GM12878 (cell line): ENCODE measurements around the gene NCF2. TPM values are rescaled to one million over a fixed set of nuclear protein-coding genes. Genes with fewer than 3 reads are reported as not detected.

Experiments
- ATAC-seq: fragments of 200-7000 bp; cut with Tn5 transposase; 3 replicates; pipeline ENCODE4 v1.9.1; 2020; ENCODE audit warnings: mild to moderate bottlenecking, moderate library complexity
- BruUV-seq: library from RNA; stranded (reverse); fragments of 400-500 nt; replicated peaks from 2 replicates; lab custom pipeline; 2021; lab: Mats Ljungman, UMichigan
- CTCF ChIA-PET: fragments of 300-600 bp; sonication (Branson Sonifier 250); formaldehyde crosslinking; extraction: SDS; loops from one replicate; lab custom pipeline; 2021; ENCODE audit warnings: inconsistent platforms; lab: Yijun Ruan, JAX
- POLR2A ChIA-PET: fragments of 350-600 bp; formaldehyde crosslinking; extraction: SDS; loops from one replicate; lab custom pipeline; 2021; ENCODE audit warnings: inconsistent platforms; lab: Charles Lee
- RAD21 ChIA-PET: fragments of 300-600 bp; sonication (Branson Sonifier 250); formaldehyde crosslinking; loops from one replicate; lab custom pipeline; 2023; ENCODE audit warnings: antibody characterized with exemption; ENCODE audit not compliant: unreplicated experiment; lab: Charles Lee
- SMC1A ChIA-PET: fragments of 300-600 bp; sonication (Branson Sonifier 250); formaldehyde crosslinking; loops from one replicate; lab custom pipeline; 2023; ENCODE audit not compliant: unreplicated experiment, uncharacterized antibody; lab: Charles Lee
- DNase-seq: peaks from one replicate; pipeline ENCODE4 v3.0.0-alpha.2; 2011; ENCODE audit warnings: low read depth, low spot score
- FAIRE-seq: peaks from 3 replicates; lab custom pipeline; 2011; peaks lifted over from hg19 to GRCh38; lab: Jason Lieb, UNC
- H2AFZ ChIP-seq: 2 replicates; pipeline ENCODE4 v1.6.0; 2011; ENCODE audit warnings: low read depth, low read length, control low read depth; ENCODE audit not compliant: control insufficient read depth
- H3K27ac ChIP-seq: 2 replicates; pipeline ENCODE4 v1.5.1; 2011; ENCODE audit warnings: control low read depth; ENCODE audit not compliant: control insufficient read depth, insufficient read depth
- H3K27me3 ChIP-seq, 2 experiments: replicated peaks in 1 of 2; 2 replicates each; pipeline versions ENCODE4 v1.6.0 to v1.6.1; 2011; ENCODE audit warnings: low read length in 1 of 2; ENCODE audit not compliant: control insufficient read depth in 2 of 2, insufficient read depth in 2 of 2
- H3K36me3 ChIP-seq, 2 experiments: 2 replicates each; pipeline ENCODE4 v1.5.1; 2011; ENCODE audit warnings: low read length in 1 of 2; ENCODE audit not compliant: control insufficient read depth in 2 of 2, insufficient read depth in 2 of 2
- H3K4me1 ChIP-seq: 2 replicates; pipeline ENCODE4 v1.6.1; 2011; ENCODE audit warnings: mild to moderate bottlenecking, low read length, moderate library complexity, mixed read lengths; ENCODE audit not compliant: control insufficient read depth, insufficient read depth
- H3K4me2 ChIP-seq: 2 replicates; pipeline ENCODE4 v1.6.0; 2011; ENCODE audit warnings: control low read depth; ENCODE audit not compliant: control insufficient read depth, insufficient read depth
- H3K4me3 ChIP-seq: fragments of 200-600 bp; sonication (generic); 2 replicates; pipeline ENCODE4 v1.5.1; 2016
- H3K79me2 ChIP-seq: 2 replicates; pipeline ENCODE4 v1.6.0; 2011; ENCODE audit warnings: low read length; ENCODE audit not compliant: control insufficient read depth, insufficient read depth
- H3K9ac ChIP-seq: 2 replicates; pipeline ENCODE4 v1.8.0; 2011; ENCODE audit warnings: low read length, control low read depth, mixed read lengths; ENCODE audit not compliant: control insufficient read depth, insufficient read depth
- H3K9me3 ChIP-seq: replicated peaks from 3 replicates; pipeline ENCODE4 v1.5.1; 2011; ENCODE audit warnings: mild to moderate bottlenecking, low read length; ENCODE audit not compliant: control insufficient read depth, insufficient read depth
- H4K20me1 ChIP-seq: 2 replicates; pipeline ENCODE4 v1.6.0; 2011; ENCODE audit not compliant: control insufficient read depth, insufficient read depth
- BCL11A ChIP-seq: IDR thresholded peaks from 2 replicates; pipeline ENCODE4 v1.6.1; 2011; ENCODE audit warnings: low read depth, low read length
- CBFB ChIP-seq: IDR thresholded peaks from 2 replicates; pipeline ENCODE4 v1.6.1; 2016; ENCODE audit warnings: antibody characterized with exemption, low read depth
- HDGF ChIP-seq: fragments of 450-650 bp; IDR thresholded peaks from 2 replicates; pipeline ENCODE4 v1.6.1; 2016; ENCODE audit warnings: antibody characterized with exemption
- IKZF1 ChIP-seq: fragments of 450-650 bp; conservative IDR thresholded peaks from 2 replicates; pipeline ENCODE4 v1.6.1; 2017; ENCODE audit warnings: antibody characterized with exemption, mild to moderate bottlenecking
- NBN ChIP-seq: fragments of 450-650 bp; IDR thresholded peaks from 2 replicates; pipeline ENCODE4 v1.6.1; 2016
- NRF1 ChIP-seq: conservative IDR thresholded peaks from 2 replicates; pipeline ENCODE4 v1.6.1; 2011; ENCODE audit warnings: mild to moderate bottlenecking, low read depth, low read length, improper control_type of control experiment
- PML ChIP-seq: IDR thresholded peaks from 2 replicates; pipeline ENCODE4 v1.6.1; 2012; ENCODE audit warnings: low read length, inconsistent platforms
- RB1 ChIP-seq: fragments of 450-650 bp; formaldehyde crosslinking; IDR thresholded peaks from 2 replicates; pipeline ENCODE4 v1.6.1; 2017; ENCODE audit warnings: mild to moderate bottlenecking, borderline replicate concordance
- STAT3 ChIP-seq: IDR thresholded peaks from 2 replicates; pipeline ENCODE4 v1.6.1; 2011; ENCODE audit warnings: low read depth, low read length, improper control_type of control experiment
- TCF7 ChIP-seq: IDR thresholded peaks from 2 replicates; pipeline ENCODE4 v1.6.1; 2014; ENCODE audit warnings: antibody characterized with exemption, borderline replicate concordance
- WRNIP1 ChIP-seq: IDR thresholded peaks from 2 replicates; pipeline ENCODE4 v1.6.1; 2011; ENCODE audit warnings: low read depth, low read length, improper control_type of control experiment, borderline replicate concordance
- ZNF622 ChIP-seq: fragments of 450-650 bp; IDR thresholded peaks from 2 replicates; pipeline ENCODE4 v1.6.1; 2017; ENCODE audit warnings: mild to moderate bottlenecking, inconsistent platforms
- ZZZ3 ChIP-seq: IDR thresholded peaks from 2 replicates; pipeline ENCODE4 v1.6.1; 2011; ENCODE audit warnings: low read depth; ENCODE audit not compliant: control insufficient read depth, insufficient read length
- WGBS: methylation state at CpG from one replicate; pipeline ENCODE4 v1.1.6; 2016; ENCODE audit warnings: low lambda C conversion rate; ENCODE audit not compliant: insufficient replicate concordance, insufficient coverage; ENCODE audit errors: missing lambda C conversion rate; 5-methylcytosine and 5-hydroxymethylcytosine counted together
- in situ Hi-C: fragments of 300-500 bp; cut with MboI; formaldehyde crosslinking; loops from 9 replicates; pipeline ENCODE4 v1.14.3; 2018; ENCODE audit warnings: mixed read lengths
- intact Hi-C: fragments of 100-400 bp; cut with micrococcal nuclease; formaldehyde crosslinking; loops from one replicate; pipeline ENCODE4 v1.14.2; 2022; ENCODE audit not compliant: unreplicated experiment
- polyA plus RNA-seq, 11 experiments: library from polyadenylated mRNA; depleted of rRNA in 4 of 11; unstranded in 6 of 11; stranded (reverse) in 5 of 11; fragments of >200 nt; fragmentation: Nextera tagmentation in 4 of 11; fragmentation: Illumina TruSeq in 1 of 11; extraction: Ambion mirVana in 4 of 11; extraction: Trizol in 1 of 11; gene quantifications; 1 replicate in 1 of 11; 2 replicates in 10 of 11; pipeline versions ENCODE4 v1.2.1 to v1.2.3, GENCODE V29; 2011 to 2016; ENCODE audit warnings: inconsistent platforms in 2 of 11, missing spikeins in 2 of 11, low read depth in 1 of 11
- total RNA-seq, 4 experiments: library from RNA; depleted of rRNA in 3 of 4; stranded (reverse); fragments of >200 nt in 3 of 4; fragmentation: Illumina TruSeq in 1 of 4; extraction: Trizol in 1 of 4; gene quantifications; 2 replicates each; pipeline versions ENCODE4 v1.2.1 to v1.2.3, GENCODE V29; 2013 to 2021
- TF ChIP-seq, protein P1 (sequence below): fragments of 450-650 bp; IDR thresholded peaks from 2 replicates; pipeline ENCODE4 v1.6.1; 2016; ENCODE audit warnings: mild to moderate bottlenecking
- TF ChIP-seq, protein P2 (sequence below): fragments of 450-650 bp; IDR thresholded peaks from 2 replicates; pipeline ENCODE4 v1.6.1; 2017; ENCODE audit warnings: antibody characterized with exemption, mild to moderate bottlenecking, moderate library complexity
- TF ChIP-seq, protein P3 (sequence below): IDR thresholded peaks from 2 replicates; pipeline ENCODE4 v1.6.1; 2012; ENCODE audit warnings: low read depth, low read length, improper control_type of control experiment
- TF ChIP-seq, protein P4 (sequence below): fragments of 450-650 bp; formaldehyde crosslinking; IDR thresholded peaks from 2 replicates; pipeline ENCODE4 v1.4.0; 2022; ENCODE audit warnings: mild to moderate bottlenecking, moderate library complexity

Gene NCF2
- total and polyA plus RNA-seq, 10 of the 15 experiments (the other 5 are each of a cell fraction or from before 2014, with no cell fraction given) = 31.4 to 256 (median 77.1) TPM

DNA sequence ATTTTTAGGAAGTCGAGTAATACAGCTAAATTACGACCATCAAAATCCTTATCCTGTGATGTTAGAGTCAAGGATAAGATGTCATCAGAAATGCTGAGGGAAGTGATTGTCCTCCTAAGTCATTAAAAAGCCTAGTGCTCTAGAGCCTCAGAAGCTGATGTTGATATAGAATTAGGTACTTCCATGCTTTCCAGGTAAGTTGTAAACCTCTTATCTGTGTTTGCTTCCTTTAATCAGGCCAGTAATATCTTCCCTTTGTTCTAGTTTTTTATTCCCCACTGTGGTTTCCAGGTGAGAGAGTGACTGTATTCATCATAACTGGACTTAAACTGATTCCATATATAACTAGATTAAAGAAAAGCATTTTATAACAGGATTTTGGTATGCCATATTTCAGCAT lies 73.5 kb downstream of the NCF2 start:
- SMC1A ChIA-PET = interaction anchor here (1.2 kb wide), 1 partner anchor 14 kb away, joined by 4 read pairs; no protein-coding TSS in a partner anchor

More for the DNA sequence above, 73.5 kb downstream of the NCF2 start:
- ChIA-PET CTCF (no interaction called here), POLR2A (no interaction called here), RAD21 (no interaction called here)
- Histone ChIP-seq H3K79me2 (peaks cover 2% of the 10 kb centered on the region; the same call in 1 of the 2 replicates), H2AFZ (no peak overlapping the region), H4K20me1 (no peaks in the 10 kb centered on the region), H3K27me3 (no peaks in the 10 kb centered on the region), H3K4me2 (no peak overlapping the region), H3K27ac (no peak overlapping the region), H3K9me3 (no peaks in the 10 kb centered on the region), H3K9ac (no peak overlapping the region), H3K4me1 (no peaks in the 10 kb centered on the region), H3K4me3 (no peak overlapping the region), H3K36me3 (peaks cover 3 to 26% of the 10 kb centered on the region in 2 experiments)
- intact Hi-C loops = no loop called here
- ATAC-seq = no peak
- WGBS = 100% methylated on average over 2 of the region's 2 CpGs
- in situ Hi-C loops = no loop called here
- FAIRE-seq = peak; percentile 72
- no peak for DNase-seq
- BruUV-seq = no TSS peak
- TF ChIP-seq, protein P1, sequence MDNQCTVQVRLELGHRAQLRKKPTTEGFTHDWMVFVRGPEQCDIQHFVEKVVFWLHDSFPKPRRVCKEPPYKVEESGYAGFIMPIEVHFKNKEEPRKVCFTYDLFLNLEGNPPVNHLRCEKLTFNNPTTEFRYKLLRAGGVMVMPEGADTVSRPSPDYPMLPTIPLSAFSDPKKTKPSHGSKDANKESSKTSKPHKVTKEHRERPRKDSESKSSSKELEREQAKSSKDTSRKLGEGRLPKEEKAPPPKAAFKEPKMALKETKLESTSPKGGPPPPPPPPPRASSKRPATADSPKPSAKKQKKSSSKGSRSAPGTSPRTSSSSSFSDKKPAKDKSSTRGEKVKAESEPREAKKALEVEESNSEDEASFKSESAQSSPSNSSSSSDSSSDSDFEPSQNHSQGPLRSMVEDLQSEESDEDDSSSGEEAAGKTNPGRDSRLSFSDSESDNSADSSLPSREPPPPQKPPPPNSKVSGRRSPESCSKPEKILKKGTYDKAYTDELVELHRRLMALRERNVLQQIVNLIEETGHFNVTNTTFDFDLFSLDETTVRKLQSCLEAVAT = no peak
- no peak for TF ChIP-seq RB1
- TF ChIP-seq CBFB = no peak
- TF ChIP-seq TCF7 = no peak
- TF ChIP-seq, protein P2, sequence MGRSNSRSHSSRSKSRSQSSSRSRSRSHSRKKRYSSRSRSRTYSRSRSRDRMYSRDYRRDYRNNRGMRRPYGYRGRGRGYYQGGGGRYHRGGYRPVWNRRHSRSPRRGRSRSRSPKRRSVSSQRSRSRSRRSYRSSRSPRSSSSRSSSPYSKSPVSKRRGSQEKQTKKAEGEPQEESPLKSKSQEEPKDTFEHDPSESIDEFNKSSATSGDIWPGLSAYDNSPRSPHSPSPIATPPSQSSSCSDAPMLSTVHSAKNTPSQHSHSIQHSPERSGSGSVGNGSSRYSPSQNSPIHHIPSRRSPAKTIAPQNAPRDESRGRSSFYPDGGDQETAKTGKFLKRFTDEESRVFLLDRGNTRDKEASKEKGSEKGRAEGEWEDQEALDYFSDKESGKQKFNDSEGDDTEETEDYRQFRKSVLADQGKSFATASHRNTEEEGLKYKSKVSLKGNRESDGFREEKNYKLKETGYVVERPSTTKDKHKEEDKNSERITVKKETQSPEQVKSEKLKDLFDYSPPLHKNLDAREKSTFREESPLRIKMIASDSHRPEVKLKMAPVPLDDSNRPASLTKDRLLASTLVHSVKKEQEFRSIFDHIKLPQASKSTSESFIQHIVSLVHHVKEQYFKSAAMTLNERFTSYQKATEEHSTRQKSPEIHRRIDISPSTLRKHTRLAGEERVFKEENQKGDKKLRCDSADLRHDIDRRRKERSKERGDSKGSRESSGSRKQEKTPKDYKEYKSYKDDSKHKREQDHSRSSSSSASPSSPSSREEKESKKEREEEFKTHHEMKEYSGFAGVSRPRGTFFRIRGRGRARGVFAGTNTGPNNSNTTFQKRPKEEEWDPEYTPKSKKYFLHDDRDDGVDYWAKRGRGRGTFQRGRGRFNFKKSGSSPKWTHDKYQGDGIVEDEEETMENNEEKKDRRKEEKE = no peak
- TF ChIP-seq HDGF = no peak
- TF ChIP-seq NBN = no peak
- TF ChIP-seq, protein P3, sequence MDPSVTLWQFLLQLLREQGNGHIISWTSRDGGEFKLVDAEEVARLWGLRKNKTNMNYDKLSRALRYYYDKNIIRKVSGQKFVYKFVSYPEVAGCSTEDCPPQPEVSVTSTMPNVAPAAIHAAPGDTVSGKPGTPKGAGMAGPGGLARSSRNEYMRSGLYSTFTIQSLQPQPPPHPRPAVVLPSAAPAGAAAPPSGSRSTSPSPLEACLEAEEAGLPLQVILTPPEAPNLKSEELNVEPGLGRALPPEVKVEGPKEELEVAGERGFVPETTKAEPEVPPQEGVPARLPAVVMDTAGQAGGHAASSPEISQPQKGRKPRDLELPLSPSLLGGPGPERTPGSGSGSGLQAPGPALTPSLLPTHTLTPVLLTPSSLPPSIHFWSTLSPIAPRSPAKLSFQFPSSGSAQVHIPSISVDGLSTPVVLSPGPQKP = no peak
- no peak for TF ChIP-seq NRF1
- no peak for TF ChIP-seq ZZZ3
- no peak for TF ChIP-seq STAT3
- TF ChIP-seq PML = no peak
- TF ChIP-seq BCL11A = no peak
- TF ChIP-seq IKZF1 = no peak
- TF ChIP-seq WRNIP1 = no peak
- TF ChIP-seq, protein P4, sequence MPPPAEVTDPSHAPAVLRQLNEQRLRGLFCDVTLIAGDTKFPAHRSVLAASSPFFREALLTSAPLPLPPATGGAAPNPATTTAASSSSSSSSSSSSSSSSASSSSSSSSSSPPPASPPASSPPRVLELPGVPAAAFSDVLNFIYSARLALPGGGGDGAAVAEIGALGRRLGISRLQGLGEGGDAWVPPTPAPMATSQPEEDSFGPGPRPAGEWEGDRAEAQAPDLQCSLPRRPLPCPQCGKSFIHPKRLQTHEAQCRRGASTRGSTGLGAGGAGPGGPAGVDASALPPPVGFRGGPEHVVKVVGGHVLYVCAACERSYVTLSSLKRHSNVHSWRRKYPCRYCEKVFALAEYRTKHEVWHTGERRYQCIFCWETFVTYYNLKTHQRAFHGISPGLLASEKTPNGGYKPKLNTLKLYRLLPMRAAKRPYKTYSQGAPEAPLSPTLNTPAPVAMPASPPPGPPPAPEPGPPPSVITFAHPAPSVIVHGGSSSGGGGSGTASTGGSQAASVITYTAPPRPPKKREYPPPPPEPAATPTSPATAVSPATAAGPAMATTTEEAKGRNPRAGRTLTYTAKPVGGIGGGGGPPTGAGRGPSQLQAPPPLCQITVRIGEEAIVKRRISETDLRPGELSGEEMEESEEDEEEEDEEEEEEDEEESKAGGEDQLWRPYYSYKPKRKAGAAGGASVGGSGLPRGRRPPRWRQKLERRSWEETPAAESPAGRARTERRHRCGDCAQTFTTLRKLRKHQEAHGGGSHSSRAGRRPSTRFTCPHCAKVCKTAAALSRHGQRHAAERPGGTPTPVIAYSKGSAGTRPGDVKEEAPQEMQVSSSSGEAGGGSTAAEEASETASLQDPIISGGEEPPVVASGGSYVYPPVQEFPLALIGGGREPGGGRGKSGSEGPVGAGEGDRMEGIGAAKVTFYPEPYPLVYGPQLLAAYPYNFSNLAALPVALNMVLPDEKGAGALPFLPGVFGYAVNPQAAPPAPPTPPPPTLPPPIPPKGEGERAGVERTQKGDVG (CRISPR knock-in tag) = no peak
- TF ChIP-seq ZNF622 = no peak
